Mesendoderm (in vitro differentiated cells): Measurements from ENCODE around the gene OR7A5.

Experiments
- DNase-seq: peaks from one replicate; pipeline ENCODE4 v3.0.0; 2013
- H2AK5ac ChIP-seq: 2 replicates; pipeline ENCODE4 v1.6.1; 2013; ENCODE audit warnings: low read length, inconsistent platforms
- H2BK120ac ChIP-seq: 2 replicates; pipeline ENCODE4 v1.6.1; 2013; ENCODE audit warnings: low read depth, mild to moderate bottlenecking, low read length, moderate library complexity, mixed read lengths
- H2BK15ac ChIP-seq: replicated peaks from 2 replicates; pipeline ENCODE4 v1.6.1; 2013; ENCODE audit warnings: low read depth, mild to moderate bottlenecking, moderate library complexity
- H2BK5ac ChIP-seq: 2 replicates; pipeline ENCODE4 v1.6.1; 2013; ENCODE audit warnings: low read length, inconsistent platforms
- H3K18ac ChIP-seq: 2 replicates; pipeline ENCODE4 v1.6.1; 2013; ENCODE audit warnings: mild to moderate bottlenecking, low read length, mixed read lengths
- H3K23ac ChIP-seq: one replicate; pipeline ENCODE4 v1.6.1; 2013; ENCODE audit warnings: low read length
- H3K27ac ChIP-seq: 2 replicates; pipeline ENCODE4 v1.5.1; 2013; ENCODE audit warnings: low read depth, mild to moderate bottlenecking, inconsistent platforms, low read length, moderate library complexity
- H3K27me3 ChIP-seq: 2 replicates; pipeline ENCODE4 v1.6.1; 2013; ENCODE audit warnings: low read length, control low read depth, mild to moderate bottlenecking, inconsistent platforms; ENCODE audit not compliant: insufficient read depth, poor library complexity
- H3K36me3 ChIP-seq: 2 replicates; pipeline ENCODE4 v1.6.1; 2013; ENCODE audit warnings: low read length, inconsistent platforms; ENCODE audit not compliant: control insufficient read depth, insufficient read depth
- H3K4ac ChIP-seq: one replicate; pipeline ENCODE4 v1.6.1; 2013; ENCODE audit warnings: low read depth, mild to moderate bottlenecking, low read length, moderate library complexity
- H3K4me1 ChIP-seq: 2 replicates; pipeline ENCODE4 v1.6.1; 2013; ENCODE audit warnings: low read depth, low read length, inconsistent platforms; ENCODE audit not compliant: control insufficient read depth
- H3K4me2 ChIP-seq: 2 replicates; pipeline ENCODE4 v1.6.1; 2013; ENCODE audit warnings: low read length
- H3K4me3 ChIP-seq: 2 replicates; pipeline ENCODE4 v1.5.1; 2013; ENCODE audit warnings: mild to moderate bottlenecking, low read length
- H3K56ac ChIP-seq: one replicate; pipeline ENCODE4 v1.6.1; 2013; ENCODE audit warnings: low read length
- H3K79me1 ChIP-seq: 2 replicates; pipeline ENCODE4 v1.6.1; 2013; ENCODE audit warnings: low read length, inconsistent platforms
- H3K79me2 ChIP-seq: 2 replicates; pipeline ENCODE4 v1.6.1; 2013; ENCODE audit warnings: mild to moderate bottlenecking, low read length; ENCODE audit not compliant: control insufficient read depth, insufficient read depth
- H3K9ac ChIP-seq: 2 replicates; pipeline ENCODE4 v1.6.1; 2013; ENCODE audit warnings: low read length, inconsistent platforms
- H4K5ac ChIP-seq: one replicate; pipeline ENCODE4 v1.6.1; 2013; ENCODE audit warnings: low read length
- H4K8ac ChIP-seq: one replicate; pipeline ENCODE4 v1.6.1; 2013; ENCODE audit warnings: low read depth, mild to moderate bottlenecking, control low read depth, low read length, moderate library complexity
- WGBS: extraction: QIAGEN DNeasy Blood & Tissue Kit; methylation state at CpG from one replicate; pipeline ENCODE4 v1.1.7; 2013; ENCODE audit warnings: low lambda C conversion rate, missing lambda C conversion rate; ENCODE audit not compliant: insufficient coverage; ENCODE audit errors: extremely low coverage; 5-methylcytosine and 5-hydroxymethylcytosine counted together

OR7A5 gene

GRCh38 chr19:14840206-14840605 is 5.2 kb upstream of the OR7A5 start:
- Histone ChIP-seq H2BK120ac (no peak overlapping the region), H3K18ac (no peak overlapping the region), H4K5ac (no peak overlapping the region), H3K9ac (no peak overlapping the region), H2BK5ac (no peak overlapping the region), H3K27ac (no peak overlapping the region), H3K36me3 (no peaks in the 10 kb centered on the region), H2AK5ac (no peak overlapping the region), H3K4ac (no peak overlapping the region), H3K4me2 (no peak overlapping the region), H3K23ac (no peak overlapping the region), H3K79me1 (no peaks in the 10 kb centered on the region), H3K4me1 (no peaks in the 10 kb centered on the region), H3K4me3 (no peak overlapping the region), H3K27me3 (no peaks in the 10 kb centered on the region), H3K79me2 (no peaks in the 10 kb centered on the region), H2BK15ac (no peak overlapping the region), H3K56ac (no peak overlapping the region), H4K8ac (no peak overlapping the region)
- no CpG with 5 or more reads among the region's 1 CpG for WGBS
- no peak for DNase-seq

GRCh38 chr19:14837391-14837790 is 2.4 kb upstream of the OR7A5 start:
- H2AK5ac ChIP-seq = no peak overlapping the region
- no peak overlapping the region for H3K27ac ChIP-seq
- H3K4me2 ChIP-seq = no peak overlapping the region
- H3K36me3 ChIP-seq = no peaks in the 10 kb centered on the region
- H3K4ac ChIP-seq = no peak overlapping the region
- no peak overlapping the region for H3K9ac ChIP-seq
- H2BK15ac ChIP-seq = no peak overlapping the region
- no peak overlapping the region for H3K4me3 ChIP-seq
- H2BK5ac ChIP-seq = no peak overlapping the region
- no peak overlapping the region for H3K23ac ChIP-seq
- H4K5ac ChIP-seq = no peak overlapping the region
- no peak for DNase-seq
- no peak overlapping the region for H3K56ac ChIP-seq
- no peaks in the 10 kb centered on the region for H3K79me1 ChIP-seq
- no peaks in the 10 kb centered on the region for H3K27me3 ChIP-seq
- no peak overlapping the region for H2BK120ac ChIP-seq
- H3K4me1 ChIP-seq = no peaks in the 10 kb centered on the region
- H3K79me2 ChIP-seq = no peaks in the 10 kb centered on the region
- no CpG with 5 or more reads among the region's 4 CpGs for WGBS
- no peak overlapping the region for H3K18ac ChIP-seq
- no peak overlapping the region for H4K8ac ChIP-seq

DNA sequence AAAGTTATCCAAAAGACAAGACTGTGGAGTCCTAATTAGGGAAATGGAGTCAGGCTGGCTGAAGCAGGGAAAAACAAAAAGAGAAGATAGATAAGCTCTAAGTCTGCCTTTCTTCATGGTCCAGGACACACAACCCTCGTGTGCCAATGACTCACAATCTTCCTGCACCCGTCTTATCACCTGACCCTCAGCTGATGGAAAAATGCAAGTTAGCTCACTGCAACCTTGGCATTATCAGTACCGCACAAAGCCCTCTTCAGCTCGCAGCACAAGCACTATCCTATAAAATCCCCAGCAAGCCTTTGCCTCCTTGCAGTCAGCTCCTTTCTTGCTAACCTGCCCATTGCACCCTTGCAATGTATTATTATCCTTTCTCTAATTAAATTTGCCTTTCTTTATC is 4.3 kb downstream of the OR7A5 start:
- no peaks in the 10 kb centered on the region for H3K79me1 ChIP-seq
- DNase-seq = no peak
- H2AK5ac ChIP-seq = no peak overlapping the region
- H3K4me2 ChIP-seq = no peak overlapping the region
- H3K4me1 ChIP-seq = no peaks in the 10 kb centered on the region
- no peak overlapping the region for H3K27ac ChIP-seq
- H3K23ac ChIP-seq = no peak overlapping the region
- no peak overlapping the region for H2BK5ac ChIP-seq
- H2BK120ac ChIP-seq = no peak overlapping the region
- no peaks in the 10 kb centered on the region for H3K79me2 ChIP-seq
- no peak overlapping the region for H3K4me3 ChIP-seq
- H3K27me3 ChIP-seq = no peaks in the 10 kb centered on the region
- H4K8ac ChIP-seq = no peak overlapping the region
- no peak overlapping the region for H3K4ac ChIP-seq
- no peak overlapping the region for H3K9ac ChIP-seq
- H3K18ac ChIP-seq = no peak overlapping the region
- H3K36me3 ChIP-seq = no peaks in the 10 kb centered on the region
- no peak overlapping the region for H2BK15ac ChIP-seq
- H4K5ac ChIP-seq = no peak overlapping the region
- no peak overlapping the region for H3K56ac ChIP-seq
- no CpG with 5 or more reads among the region's 4 CpGs for WGBS

GRCh38 chr19:14826006-14826405 is 9.0 kb downstream of the OR7A5 start:
- no peak overlapping the region for H3K18ac ChIP-seq
- no peaks in the 10 kb centered on the region for H3K79me2 ChIP-seq
- H3K27ac ChIP-seq = no peak overlapping the region
- no peaks in the 10 kb centered on the region for H3K36me3 ChIP-seq
- no peak overlapping the region for H2BK5ac ChIP-seq
- no peak overlapping the region for H3K23ac ChIP-seq
- 100% methylated on average over 1 of the region's 2 CpGs for WGBS
- no peak overlapping the region for H2AK5ac ChIP-seq
- H2BK15ac ChIP-seq = no peak overlapping the region
- H2BK120ac ChIP-seq = no peak overlapping the region
- H3K9ac ChIP-seq = no peak overlapping the region
- no peak overlapping the region for H3K4me2 ChIP-seq
- H3K4me1 ChIP-seq = no peaks in the 10 kb centered on the region
- H3K56ac ChIP-seq = no peak overlapping the region
- no peak overlapping the region for H3K4ac ChIP-seq
- H3K27me3 ChIP-seq = no peaks in the 10 kb centered on the region
- no peak overlapping the region for H4K5ac ChIP-seq
- no peak overlapping the region for H4K8ac ChIP-seq
- no peak for DNase-seq
- no peak overlapping the region for H3K4me3 ChIP-seq
- no peaks in the 10 kb centered on the region for H3K79me1 ChIP-seq

DNA sequence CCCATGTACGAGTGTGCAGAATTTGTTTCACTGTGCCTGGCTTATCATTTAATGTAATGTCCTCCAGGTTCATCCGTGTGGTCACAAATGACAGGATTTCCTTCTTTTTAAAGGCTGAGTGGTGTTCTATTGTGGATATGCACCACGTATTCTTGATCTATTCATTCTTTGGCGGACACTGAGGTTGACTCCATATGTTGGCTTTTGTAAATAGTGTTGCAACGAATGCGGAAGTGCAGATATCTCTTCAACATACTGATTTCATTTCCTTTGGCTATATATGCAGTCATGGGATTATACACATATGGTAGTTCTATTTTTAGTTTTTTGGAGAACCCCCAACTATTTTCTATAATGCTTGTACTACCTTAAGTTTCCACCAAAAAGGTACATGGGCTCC is 13.0 kb downstream of the OR7A5 start:
- H3K27me3 ChIP-seq = no peaks in the 10 kb centered on the region
- DNase-seq = no peak
- H4K5ac ChIP-seq = no peak overlapping the region
- no peak overlapping the region for H2AK5ac ChIP-seq
- no peak overlapping the region for H3K4me3 ChIP-seq
- WGBS = no CpG with 5 or more reads among the region's 6 CpGs
- H3K4me1 ChIP-seq = no peaks in the 10 kb centered on the region
- H3K27ac ChIP-seq = no peak overlapping the region
- no peak overlapping the region for H2BK120ac ChIP-seq
- no peak overlapping the region for H3K18ac ChIP-seq
- no peak overlapping the region for H3K23ac ChIP-seq
- H3K4me2 ChIP-seq = no peak overlapping the region
- no peaks in the 10 kb centered on the region for H3K36me3 ChIP-seq
- H2BK5ac ChIP-seq = no peak overlapping the region
- no peak overlapping the region for H2BK15ac ChIP-seq
- no peak overlapping the region for H3K4ac ChIP-seq
- no peak overlapping the region for H4K8ac ChIP-seq
- H3K9ac ChIP-seq = no peak overlapping the region
- no peak overlapping the region for H3K56ac ChIP-seq
- H3K79me2 ChIP-seq = no peaks in the 10 kb centered on the region
- H3K79me1 ChIP-seq = no peaks in the 10 kb centered on the region

- Histone ChIP-seq H3K27ac (no peak overlapping the region), H3K36me3 (no peaks in the 10 kb centered on the region), H3K27me3 (no peaks in the 10 kb centered on the region), H3K9ac (no peak overlapping the region), H2AK5ac (no peak overlapping the region), H3K4me1 (no peaks in the 10 kb centered on the region), H2BK120ac (no peak overlapping the region), H3K79me1 (no peaks in the 10 kb centered on the region), H2BK15ac (no peak overlapping the region), H3K4me3 (no peak overlapping the region), H3K79me2 (no peaks in the 10 kb centered on the region), H3K18ac (no peak overlapping the region), H4K8ac (no peak overlapping the region), H3K23ac (no peak overlapping the region), H2BK5ac (no peak overlapping the region), H3K4me2 (no peak overlapping the region), H3K56ac (no peak overlapping the region), H4K5ac (no peak overlapping the region), H3K4ac (no peak overlapping the region)
- 100% methylated on average over 1 of the region's 8 CpGs for WGBS
- no peak for DNase-seq
Observed at GRCh38 chr19:14818588-14818987, 16.4 kb downstream of the OR7A5 start.
